Measurements from ENCODE around the gene GSTK1.
"Not testable (repeated sequence)": the region's sequence is repeated elsewhere in the genome, so short reads cannot be mapped to it uniquely, and the experiment has no call there.

Gene GSTK1

DNA sequence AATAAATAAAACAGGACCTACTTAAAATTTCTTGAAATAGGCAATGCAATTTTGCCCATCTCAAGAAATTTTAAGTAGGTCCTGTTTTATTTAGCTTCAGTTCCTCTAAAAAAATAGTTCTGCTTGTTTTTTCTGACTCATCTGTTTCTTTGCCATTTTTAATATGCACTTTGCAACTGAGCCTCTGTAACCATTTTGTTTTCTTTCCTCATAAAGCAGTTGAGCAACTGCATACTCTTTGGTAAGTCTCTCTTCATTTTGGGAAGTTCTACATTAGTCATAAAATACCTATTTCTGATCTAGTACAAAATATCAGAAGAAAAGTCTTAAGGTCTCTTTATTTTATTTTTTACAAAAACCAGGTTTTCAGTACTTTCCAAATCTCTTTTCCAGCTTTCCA is 23.4 kb upstream of the GSTK1 start:
- DNase-seq, result no peak

- peak; percentile 72 for DNase-seq
Observed at GRCh38 chr7:143240291-143241168, 22.7 kb upstream of the GSTK1 start.

- DNase-seq, result no peak
Observed at GRCh38 chr7:143242306-143242705, 20.9 kb upstream of the GSTK1 start.

DNA sequence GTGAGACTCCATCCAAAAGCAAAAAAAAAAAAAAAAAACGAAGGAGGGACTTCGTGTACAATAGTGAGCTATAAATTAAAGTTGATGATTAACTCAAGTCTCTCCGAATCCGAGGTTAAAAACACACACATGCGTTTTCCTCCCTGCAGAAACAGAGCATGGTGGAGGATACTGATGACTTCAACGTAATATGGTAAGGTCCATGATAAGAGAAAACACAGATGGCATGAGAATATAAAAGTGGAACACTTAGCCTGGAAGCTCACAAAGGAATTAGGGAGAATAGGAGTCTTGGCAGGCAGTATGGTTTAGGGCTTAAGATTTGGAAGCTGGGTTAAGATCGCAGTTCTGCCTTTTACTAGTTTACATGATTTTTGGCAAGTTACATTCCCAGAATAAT is 20.1 kb upstream of the GSTK1 start:
- no peak for DNase-seq

- DNase-seq, result no peak
Observed at GRCh38 chr7:143243614-143244013, 19.6 kb upstream of the GSTK1 start.

DNA sequence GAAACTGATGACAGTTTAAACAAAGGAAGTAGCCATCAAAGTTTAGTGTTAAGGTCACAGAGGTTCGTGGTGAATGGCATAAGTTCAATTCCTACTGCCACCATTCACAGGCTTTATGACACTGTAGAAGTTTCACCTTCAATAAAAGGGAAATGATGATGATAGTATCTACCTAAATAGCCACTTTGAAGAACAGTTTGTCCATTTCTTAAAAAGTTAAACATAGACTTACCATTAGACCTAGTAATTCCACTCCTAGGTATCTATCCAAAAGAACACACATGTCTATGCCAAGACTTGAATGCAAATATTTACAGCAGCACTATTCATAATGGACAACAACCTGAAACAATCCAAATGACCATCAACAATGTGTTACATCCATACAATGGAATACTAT is 18.9 kb upstream of the GSTK1 start:
- DNase-seq, result no peak

- DNase-seq, result no peak
Observed at GRCh38 chr7:143245123-143245522, 18.1 kb upstream of the GSTK1 start.

- DNase-seq, result no peak
Observed at GRCh38 chr7:143247372-143247771, 15.9 kb upstream of the GSTK1 start.

DNA sequence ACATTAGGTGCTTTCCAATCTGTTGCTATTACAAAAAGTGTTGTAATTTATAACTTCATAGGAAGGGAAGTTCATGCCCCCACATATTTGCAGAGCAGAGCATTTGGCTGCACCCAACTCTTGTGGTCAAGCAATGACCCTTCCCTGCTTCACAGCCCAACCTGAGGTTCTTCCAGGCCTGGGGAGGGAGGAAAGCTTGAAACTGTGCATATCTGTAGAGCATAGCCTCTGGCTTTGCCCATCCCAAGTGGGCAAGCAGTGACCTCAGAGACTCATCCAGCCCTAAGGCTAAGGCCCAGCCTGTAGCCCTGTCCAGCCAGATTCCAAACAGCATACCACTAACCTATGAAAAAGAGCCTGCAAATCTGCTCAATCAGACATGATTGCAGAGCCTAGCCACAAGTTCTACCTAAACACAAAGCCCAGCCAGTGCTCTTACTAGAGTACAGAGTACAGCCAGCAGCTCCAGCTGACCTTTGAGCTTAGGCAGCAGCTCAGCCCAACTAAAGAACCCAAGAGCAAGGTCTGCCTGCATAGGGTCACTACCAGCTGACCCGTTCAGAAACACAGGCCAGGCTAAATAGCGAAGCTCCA is 14.4 kb upstream of the GSTK1 start:
- no peak for DNase-seq

DNA sequence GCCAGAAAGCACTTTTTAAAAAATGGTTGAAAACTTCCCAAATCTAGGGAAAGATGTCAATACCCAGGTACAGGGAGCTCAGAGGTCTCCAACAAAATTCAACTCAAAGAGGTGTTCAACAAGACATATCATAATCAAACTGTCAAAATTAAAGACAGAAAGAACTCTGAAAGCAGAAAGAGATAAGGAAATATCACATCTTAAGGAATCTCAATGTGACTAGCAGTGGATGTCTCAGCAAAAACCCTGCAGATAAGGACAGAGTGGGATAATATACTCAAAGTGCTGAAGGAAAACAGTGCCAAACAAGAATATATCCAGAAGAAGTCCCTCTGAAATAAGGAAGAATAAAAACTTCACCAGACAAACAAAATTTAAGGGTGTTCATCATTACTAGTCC is 13.0 kb upstream of the GSTK1 start:
- DNase-seq, result no peak

DNA sequence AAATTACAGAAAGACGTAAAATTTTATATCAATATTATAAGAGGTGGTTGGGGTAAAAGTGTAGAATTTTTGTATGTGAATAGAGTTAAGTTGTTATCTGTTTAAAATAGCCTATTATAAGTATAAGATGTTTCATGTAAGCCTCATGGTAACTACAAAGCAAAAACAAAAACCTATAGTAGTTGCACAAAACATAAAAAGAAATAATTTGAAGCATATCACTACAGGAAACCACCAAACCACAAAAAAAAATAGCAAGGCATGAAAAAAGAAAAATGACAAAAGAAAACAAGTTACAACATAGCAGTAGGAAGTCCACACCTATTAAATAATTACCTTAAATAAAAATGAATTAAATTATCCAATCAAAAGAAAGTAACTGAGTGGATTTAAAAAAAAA is 12.4 kb upstream of the GSTK1 start:
- no peak for DNase-seq

DNA sequence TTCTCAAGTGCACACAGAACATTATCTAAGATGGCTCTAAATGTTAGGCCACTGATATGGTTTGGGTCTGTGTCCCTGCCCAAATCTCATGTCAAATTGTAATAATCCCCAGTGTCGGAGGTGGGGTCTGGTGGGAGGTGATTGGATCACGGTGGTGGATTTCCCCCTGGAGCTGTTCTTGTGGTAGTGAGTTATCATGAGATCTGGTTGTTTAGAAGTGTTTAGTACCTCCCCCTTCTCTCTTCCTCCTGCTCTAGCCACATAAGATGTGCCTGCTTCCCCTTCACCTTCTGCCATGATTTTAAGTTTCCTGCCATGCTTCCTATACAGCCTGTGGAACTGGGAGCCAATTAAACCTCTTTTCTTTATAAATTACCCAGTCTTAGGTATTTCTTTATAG is 11.2 kb upstream of the GSTK1 start:
- no peak for DNase-seq

DNA sequence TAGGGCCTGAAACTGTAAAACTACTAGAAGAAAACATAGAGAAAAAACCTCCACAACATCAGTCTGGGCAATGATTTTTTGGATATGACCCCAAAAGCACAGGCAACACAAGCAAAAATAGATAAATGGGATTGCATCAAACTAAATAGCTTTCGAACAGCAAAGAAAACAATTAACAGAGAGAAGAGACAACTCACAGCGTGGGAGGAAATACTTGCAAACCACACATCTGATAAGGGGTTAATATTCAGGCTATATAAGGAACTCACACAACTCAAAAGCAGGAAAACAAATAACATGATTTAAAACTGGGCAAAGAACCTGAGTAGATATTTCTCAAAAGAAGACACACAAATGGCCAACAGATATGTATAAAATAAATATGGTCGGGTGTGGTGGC is 7.7 kb upstream of the GSTK1 start:
- DNase-seq, result no peak

DNA sequence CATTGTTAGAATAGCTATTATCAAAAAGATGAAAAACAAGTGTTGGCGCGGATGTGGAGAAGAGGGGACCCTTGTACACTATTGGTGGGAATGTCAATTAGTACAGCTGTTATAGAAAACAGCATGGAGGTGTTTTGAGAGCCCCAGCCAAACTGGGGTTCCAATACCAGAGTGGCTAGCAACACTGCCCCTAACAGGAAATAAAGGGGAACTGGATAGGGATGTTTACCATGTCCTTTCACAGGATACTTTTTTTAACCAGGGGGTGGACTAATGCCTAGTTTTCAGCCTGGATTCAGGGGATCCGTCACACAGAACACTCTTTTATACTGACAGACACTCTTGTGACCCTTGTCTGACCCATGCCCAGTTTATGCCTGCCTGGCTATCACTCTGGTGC is 6.9 kb upstream of the GSTK1 start:
- DNase-seq, result no peak

- DNase-seq, result no peak
Observed at GRCh38 chr7:143256932-143257331, 6.3 kb upstream of the GSTK1 start.

DNA sequence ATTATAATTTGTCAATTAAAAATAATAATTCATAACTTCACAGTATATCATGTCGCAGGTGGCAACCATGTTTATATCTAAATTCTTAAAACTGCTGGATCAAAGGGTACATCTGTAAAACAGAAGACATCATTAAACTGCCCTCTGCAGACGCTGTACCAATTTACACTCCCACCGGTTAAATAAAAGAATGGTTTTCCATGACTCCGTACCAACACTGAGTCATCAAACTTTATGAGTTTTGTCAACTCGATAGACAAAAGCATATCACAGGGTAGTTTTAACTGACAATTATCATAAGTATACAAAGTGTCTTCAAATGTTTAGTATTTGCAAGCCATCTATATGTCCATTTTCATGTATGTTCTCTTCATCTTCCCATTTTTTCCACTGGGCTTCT is 5.7 kb upstream of the GSTK1 start:
- no peak for DNase-seq

DNA sequence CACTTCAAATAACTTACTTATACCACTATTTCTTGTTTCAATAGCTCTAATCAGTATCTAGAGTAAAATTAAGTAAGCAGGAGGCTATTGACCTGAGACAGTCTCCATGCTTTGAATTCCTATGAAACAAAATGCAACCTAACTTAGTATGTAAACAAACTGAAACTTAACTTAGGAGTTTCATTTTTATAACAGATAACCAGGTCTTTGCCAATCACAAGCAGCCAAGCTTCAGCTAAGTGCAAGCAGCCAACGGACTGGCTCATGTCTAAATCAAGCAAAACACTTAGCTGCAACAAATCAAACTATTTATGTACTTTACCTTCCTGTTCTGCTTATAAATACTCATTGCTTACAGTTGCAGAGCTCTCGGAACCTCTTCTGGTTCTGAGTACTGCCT is 4.4 kb upstream of the GSTK1 start:
- no peak for DNase-seq

DNA sequence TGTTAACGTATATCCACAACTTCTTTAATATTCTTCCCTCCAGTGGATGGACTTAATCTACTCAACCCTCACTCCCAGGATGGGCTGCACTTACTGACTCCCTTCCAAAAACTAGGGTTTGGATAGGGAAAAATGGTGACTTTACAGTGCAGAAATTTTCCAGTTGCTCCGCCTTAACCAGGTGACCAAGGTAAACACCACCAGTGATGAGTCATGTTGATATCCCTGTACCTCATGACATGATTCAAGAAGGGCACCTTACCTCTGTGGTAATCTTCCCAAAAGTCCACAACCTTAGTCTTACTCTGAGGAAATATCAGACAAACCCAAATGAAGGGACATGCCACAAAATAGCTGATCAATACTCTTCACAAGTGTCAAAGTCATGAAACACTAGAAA is 3.5 kb upstream of the GSTK1 start:
- no peak for DNase-seq

DNA sequence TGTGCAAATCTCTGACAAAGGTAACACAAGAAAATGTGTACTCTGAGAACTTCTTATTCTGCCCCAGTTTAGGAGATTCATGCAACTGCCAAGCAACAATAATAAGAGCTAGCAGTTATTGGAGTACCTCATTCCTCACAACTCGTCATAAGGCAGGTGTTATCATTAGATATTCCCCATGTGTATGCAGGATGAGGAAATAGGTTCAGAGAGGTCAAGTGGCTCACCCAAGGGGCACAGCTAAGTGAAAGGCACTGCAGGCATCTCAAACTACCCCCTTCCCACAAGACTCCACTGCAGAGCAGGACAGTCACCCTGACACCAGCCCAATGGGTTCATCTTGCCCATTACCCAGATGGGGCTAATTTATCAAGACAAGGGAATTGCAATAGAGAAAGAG is 1.3 kb upstream of the GSTK1 start:
- DNase-seq, result no peak

DNA sequence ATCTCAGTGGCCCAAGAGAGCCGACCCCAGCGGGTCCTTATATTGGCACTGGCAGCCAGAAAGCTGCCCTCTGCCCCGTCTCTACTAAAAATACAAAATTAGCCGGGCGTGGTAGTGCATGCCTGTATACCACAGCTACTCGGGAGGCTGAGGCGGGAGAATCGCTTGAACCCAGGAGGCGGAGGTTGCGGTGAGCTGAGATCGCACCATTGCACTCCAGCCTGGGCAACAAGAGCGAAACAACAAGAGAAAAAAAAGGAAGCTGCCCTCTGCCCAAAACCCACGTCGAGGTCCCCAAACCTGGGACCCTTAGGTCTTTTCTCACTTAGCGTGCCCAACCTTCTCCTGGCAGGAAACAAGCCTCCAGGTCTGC is 941 bp downstream of the GSTK1 start:
- DNase-seq, result not testable (repeated sequence)

DNA sequence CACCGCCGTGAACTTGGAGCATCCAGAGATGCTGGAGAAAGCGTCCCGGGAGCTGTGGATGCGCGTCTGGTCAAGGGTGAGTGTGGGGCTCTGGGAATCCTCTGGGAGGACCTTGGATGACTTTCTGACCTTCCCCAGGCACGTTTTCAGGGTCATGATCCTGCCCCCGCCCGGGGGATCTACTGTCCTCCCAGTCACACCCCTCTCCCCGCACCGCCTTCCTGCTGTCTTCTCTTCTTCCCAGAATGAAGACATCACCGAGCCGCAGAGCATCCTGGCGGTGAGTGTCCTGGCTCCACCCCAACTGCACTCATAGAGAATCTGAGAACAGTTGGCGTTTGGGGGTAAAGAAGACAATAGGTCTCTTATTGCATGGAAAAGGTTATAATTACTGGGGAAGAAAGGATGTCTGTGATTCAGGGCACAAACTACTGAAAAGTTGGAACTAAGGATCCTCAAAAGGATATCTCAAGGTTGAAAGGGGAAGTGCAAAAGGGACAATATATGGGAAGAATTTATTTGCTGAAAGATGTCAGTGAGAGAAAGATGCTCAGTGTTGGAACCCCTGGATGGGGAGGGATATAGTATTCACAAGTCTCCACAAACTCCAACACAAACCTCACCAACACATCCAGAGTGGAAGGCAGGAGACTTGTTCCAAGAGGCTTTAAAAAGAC is 1.9 kb downstream of the GSTK1 start:
- DNase-seq, result no peak

DNA sequence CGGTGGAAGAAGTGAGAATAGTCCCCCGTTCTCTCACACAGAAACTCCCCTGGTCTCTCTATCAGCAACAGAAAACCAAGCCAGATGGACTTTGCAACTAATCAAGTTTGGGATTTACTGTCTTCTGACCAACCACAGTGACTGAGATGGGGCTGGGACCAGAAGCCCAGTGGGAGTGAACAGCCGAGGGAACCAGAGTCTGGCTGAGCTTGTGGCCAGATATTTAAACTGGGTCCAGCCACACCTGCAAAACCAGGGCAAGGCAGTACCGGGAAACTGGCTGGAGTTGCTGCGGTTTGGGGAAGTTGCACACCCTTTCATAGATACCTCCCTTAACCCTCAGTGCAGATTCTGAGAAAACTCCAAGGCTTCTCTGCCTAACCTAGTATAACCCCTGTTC is 6.0 kb downstream of the GSTK1 start:
- no peak for DNase-seq

GRCh38 chr7:143271240-143271639 is 8.0 kb downstream of the GSTK1 start:
- no peak for DNase-seq

GRCh38 chr7:143272871-143273270 is 9.6 kb downstream of the GSTK1 start:
- no peak for DNase-seq

Data from activated CD8-positive, alpha-beta memory T cell treated with anti-CD3 and anti-CD28 coated beads, Interleukin-2, amount 50 U/mL, for 4 hours (primary cell).